GM13976 (cell line): ENCODE data around the gene ADORA1.

Experiments
- DNase-seq: peaks from one replicate; pipeline ENCODE4 v3.0.0; 2012; ENCODE audit warnings: low spot score
- CTCF ChIP-seq: IDR thresholded peaks from 2 replicates; pipeline ENCODE4 v1.5.1; 2012; ENCODE audit warnings: borderline replicate concordance, mild to moderate bottlenecking; ENCODE audit not compliant: insufficient read depth; ENCODE audit errors: extremely low read depth, missing control alignments, control extremely low read depth
- in situ Hi-C: fragments of 300-500 bp; cut with MboI; formaldehyde crosslinking; loops from one replicate; pipeline ENCODE4 v1.12.0; 2022; ENCODE audit warnings: low sequenced_read_pairs, mixed read lengths, inconsistent platforms; ENCODE audit not compliant: unreplicated experiment

The ADORA1 gene

GRCh38 chr1:203186091-203186445, 58.5 kb downstream of the ADORA1 start:
- in situ Hi-C loops: no loop called here
- no peak for TF ChIP-seq CTCF
- DNase-seq: no peak

GRCh38 chr1:203186446-203187303, 59.1 kb downstream of the ADORA1 start, which contains the start of gene CHI3L1:
CHI3L1 (minus strand) TSS chr1:203186704; CDS start chr1:203186623, 81 bp downstream.
- TF ChIP-seq CTCF: no peak
- no peak for DNase-seq
- in situ Hi-C loops: no loop called here

- DNase-seq: no peak
- in situ Hi-C loops: no loop called here
- TF ChIP-seq CTCF: no peak
These were observed 59.8 kb downstream of the ADORA1 start for GRCh38 chr1:203187304-203187685.

- in situ Hi-C loops: no loop called here
- DNase-seq: no peak
- TF ChIP-seq CTCF: no peak
These were observed 60.3 kb downstream of the ADORA1 start for GRCh38 chr1:203187689-203188264.

- in situ Hi-C loops: no loop called here
- TF ChIP-seq CTCF: no peak
- DNase-seq: no peak
These were observed 61.2 kb downstream of the ADORA1 start for GRCh38 chr1:203188686-203189232.

GRCh38 chr1:203189951-203190352, 62.4 kb downstream of the ADORA1 start:
- in situ Hi-C loops: no loop called here
- TF ChIP-seq CTCF: no peak
- no peak for DNase-seq
